TTC549 (cell line): ENCODE measurements around the gene ATP9A.
"Not testable (repeated sequence)": the region's sequence is repeated elsewhere in the genome, so short reads cannot be mapped to it uniquely, and the experiment has no call there.

Experiments used
- FAIRE-seq: peaks from 2 replicates; lab custom pipeline; 2012; peaks lifted over from hg19 to GRCh38; lab: Jason Lieb, UNC

The ATP9A gene

GRCh38 chr20:51767867-51768758, at the start of gene ATP9A:
TSS of gene ATP9A (minus strand) at chr20:51768390. CDS start at chr20:51768369, 21 bp downstream.
- FAIRE-seq = no peak

DNA sequence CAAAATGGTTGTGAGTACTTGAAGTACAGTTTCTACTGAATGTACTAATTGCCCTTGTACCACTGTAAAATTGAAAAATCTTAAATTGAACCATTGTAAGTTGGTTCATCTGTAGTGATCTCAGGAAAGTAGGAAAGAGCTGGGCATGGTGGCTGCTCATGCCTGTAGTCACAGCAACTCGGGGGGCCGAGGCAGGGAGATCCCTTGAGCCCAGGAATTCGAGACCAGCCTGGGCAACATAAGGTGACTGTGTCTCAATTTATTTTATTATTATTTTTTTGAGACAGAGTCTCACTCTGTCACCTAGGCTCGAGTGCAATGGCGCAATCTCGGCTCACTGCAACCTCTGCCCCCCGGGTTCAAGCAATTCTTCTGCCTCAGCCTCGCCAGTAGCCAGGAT, 48.7 kb upstream of the ATP9A start:
- not testable (repeated sequence) for FAIRE-seq

DNA sequence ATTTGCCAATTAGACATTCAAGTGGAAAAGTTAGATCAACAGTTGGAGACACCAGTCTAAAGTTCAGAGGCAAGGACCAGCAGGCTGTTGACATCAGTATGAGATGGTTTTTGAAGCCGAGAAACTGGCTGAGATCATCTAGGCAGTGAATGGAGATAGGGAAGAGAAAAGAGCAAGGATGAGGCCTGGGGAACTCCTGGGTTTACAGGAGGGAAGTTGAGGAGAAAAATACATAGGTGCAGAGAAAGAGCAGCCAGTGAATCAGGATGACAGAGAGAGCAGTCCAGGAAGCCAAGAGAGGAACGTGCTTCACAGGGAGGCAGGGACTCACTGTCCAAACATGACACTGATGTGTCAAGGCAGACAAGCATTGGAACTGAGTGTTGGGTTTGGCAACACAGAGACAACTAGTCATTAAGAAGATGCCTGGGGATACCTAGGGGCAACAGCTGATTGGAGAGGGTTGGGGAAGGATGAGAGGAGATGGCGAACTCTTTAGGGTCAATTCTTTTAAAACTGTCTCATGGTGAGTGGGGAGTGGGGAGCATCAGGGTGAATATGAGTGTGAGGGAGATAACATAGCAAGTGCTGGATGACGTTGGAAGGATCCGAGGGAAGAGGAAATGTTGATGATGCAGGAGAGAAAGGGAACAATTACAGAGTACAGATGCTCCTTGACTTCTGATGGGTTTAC, 47.3 kb upstream of the ATP9A start:
- no peak for FAIRE-seq

- FAIRE-seq = no peak
Measured at GRCh38 chr20:51812861-51813260, 44.7 kb upstream of the ATP9A start.

- FAIRE-seq = no peak
Measured at GRCh38 chr20:51811514-51812128, 43.4 kb upstream of the ATP9A start.

DNA sequence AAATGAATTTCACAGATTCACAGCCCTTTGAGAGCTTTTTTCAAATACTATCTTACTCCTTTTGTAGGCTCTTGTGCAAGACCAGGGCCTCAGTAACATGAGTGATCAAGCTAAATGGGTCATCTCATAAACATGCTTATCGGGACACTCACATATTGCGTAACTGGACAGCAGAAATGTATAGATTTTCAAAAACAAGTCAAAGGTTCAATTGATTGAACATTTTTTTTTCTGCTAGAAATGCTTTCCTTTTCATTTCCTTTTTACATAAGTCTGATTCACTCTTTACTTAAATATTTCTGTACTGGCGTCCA, 42.8 kb upstream of the ATP9A start:
- no peak for FAIRE-seq

DNA sequence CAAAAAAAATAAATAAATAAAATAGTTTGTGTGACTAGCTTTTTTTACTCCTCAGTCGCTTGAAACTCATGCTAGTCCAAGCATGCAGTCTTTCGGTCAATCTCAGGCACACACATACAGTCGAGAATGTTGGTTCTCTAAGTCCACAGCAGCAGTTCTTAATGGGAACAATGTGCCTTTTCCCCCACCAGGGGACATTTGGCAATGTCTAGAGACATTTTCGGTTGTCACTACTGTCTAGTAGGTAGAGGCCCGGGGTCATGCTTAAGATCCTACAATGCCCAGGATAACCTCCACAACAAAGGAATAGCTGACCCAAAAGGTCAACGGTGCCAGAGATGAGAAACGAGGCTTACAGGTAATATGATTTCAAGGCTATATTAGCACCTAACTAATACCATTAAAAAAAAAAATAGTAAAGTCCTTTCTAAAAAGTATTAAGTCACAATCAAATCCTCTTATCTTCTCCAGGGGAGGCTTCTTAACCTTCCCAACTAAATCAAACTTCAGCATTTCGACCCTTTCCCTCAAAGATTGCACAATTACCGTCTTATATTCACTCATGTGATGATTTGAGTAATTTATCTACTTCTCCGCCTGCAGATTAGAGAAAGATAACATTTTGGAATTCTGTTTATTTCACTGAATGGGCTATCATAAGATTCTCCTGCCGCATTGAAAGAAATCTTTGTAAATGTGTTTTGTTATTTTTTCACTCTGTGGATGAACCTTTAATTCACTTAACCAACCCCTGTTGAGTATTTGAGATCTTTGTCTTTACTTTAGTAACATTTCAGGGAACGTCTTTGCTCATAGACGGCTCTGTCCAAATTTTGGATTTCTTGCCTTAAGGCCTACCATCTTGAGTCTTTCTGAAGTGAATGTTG, 42.2 kb upstream of the ATP9A start:
- no peak for FAIRE-seq

DNA sequence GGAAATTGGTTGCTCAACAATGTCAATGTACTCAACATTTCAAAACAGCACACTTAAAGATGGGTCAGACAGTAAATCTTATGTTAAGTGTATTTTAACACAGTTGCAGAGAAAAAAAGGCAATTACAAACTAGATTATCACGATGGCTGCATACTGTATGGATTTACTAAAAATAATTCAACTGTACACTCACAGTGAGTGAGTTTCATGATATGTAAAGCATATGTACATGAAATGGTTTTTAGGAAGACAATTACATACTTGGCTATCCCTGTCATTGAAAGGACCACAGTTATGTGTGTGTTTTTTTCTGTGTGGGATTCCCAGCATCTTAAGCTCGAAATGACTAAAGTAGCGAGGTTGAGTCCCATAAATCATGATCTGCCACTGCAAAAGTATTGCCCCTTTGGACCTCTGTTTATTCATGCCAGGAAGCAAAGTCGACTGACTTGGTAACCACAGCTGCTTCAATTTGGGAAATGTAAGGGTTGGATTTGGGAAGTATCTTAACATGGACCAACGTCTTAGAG, 39.6 kb upstream of the ATP9A start:
- no peak for FAIRE-seq

GRCh38 chr20:51804754-51805153, 36.6 kb upstream of the ATP9A start:
- FAIRE-seq = no peak

GRCh38 chr20:51803148-51803854, 35.1 kb upstream of the ATP9A start:
- FAIRE-seq = no peak

- FAIRE-seq = peak; percentile 93
Measured at GRCh38 chr20:51802170-51802751, 34.1 kb upstream of the ATP9A start, which contains the start of gene SALL4. TSS of gene SALL4 (minus strand) at chr20:51802521. CDS start at chr20:51802408, 113 bp downstream.

GRCh38 chr20:51801823-51802123, 33.6 kb upstream of the ATP9A start:
- FAIRE-seq = no peak

DNA sequence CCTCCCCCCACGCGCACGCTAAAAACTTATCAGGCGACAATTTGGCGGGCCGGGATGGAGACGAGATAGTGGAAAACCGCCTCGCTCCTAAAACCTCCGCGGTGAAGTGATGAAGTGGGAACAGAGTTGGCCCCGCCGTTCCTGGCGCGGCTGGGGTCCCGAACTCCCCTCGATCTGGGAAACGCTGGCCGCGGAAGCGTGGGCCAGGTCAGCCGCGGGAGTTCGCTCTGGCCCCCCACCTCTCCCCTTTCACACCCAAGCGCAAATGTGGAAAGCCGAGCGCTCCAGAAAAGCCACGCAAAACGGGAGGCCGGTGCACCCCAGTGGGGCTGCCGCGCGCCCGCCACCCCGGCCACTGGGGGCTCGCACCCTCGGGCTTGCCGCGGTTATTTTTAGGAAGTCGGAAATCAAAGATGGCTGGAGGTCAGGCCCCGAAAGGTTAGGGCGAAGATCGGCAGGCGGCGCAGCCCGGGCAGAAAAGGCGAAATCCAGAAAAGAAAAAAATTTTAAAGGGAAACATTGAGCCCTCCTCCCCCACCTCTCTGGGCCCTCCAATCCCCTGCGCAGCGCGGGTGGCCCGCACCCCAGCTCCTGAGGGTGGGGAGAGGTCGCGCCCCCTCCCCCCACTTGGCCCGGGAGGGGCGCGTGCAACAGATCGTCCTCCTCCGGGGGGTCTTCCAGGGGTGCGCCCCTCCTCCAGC, 33.1 kb upstream of the ATP9A start:
- no peak for FAIRE-seq

DNA sequence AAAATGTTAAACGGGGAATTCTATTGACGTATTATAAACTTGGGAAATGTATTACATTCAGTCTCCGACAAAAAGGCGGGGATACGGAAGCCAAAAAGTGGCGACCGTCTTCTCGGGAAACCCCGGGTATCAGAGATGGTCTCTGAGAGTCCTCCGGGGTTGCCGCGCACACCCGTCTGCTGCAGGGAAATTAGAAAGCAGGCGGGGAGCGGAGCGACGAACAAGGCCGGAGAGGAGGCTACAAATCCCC, 32.6 kb upstream of the ATP9A start:
- no peak for FAIRE-seq

- FAIRE-seq = no peak
Measured at GRCh38 chr20:51800060-51800871, 32.1 kb upstream of the ATP9A start.

GRCh38 chr20:51799401-51799860, 31.2 kb upstream of the ATP9A start:
- no peak for FAIRE-seq

DNA sequence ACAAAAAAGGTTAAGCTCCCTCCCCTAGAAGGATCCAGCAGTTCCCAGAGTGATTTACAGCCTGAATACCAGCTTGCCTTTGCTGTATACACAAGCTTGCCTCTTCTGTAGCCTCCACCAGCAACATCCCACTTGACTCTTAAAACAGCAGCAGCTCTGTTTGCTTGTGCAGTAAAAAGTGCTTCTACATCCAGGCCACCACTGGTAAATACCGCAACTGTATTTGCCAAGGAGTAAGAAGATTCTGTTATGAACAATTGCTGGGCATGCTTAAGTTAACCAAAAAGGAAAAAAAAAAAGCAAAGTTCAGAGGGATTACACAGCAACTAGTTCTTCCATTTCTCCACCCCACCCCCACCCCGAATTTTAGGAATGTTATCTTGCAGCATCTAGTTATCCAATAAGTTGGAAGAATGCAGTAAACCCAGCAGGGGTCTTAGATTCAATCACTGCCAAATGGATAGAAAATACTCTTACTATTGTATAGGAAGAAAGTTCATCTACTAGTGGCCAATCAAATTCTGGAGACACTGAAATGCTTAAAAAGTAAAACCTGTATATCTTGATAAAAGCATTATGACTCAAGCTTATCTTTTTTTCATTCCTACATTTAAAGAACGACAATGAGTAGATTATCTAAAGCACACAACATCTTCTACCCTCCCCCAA, 29.3 kb upstream of the ATP9A start:
- FAIRE-seq = peak; percentile 84

GRCh38 chr20:51796340-51796739, 28.1 kb upstream of the ATP9A start:
- FAIRE-seq = no peak

DNA sequence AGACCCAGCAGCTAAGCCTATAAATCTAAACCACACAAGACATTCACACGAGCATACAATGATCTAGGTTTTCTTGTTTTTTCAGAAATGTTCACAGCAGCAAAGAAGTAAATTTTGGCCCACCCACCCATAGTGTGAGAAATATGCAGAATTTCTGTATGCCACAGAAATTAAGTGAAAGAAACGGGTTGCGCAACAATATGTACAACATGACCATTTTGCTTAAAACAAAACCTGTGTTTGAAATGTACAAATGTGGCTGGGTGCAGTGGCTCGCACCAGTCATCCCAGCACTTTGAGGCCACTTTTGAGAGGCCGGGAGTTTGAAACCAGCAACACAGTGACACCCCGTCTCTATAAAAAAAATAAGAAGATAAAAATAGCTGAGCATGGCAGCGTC, 24.8 kb upstream of the ATP9A start:
- FAIRE-seq = no peak
